Activated T-helper 1 cell treated with Interleukin-2 at 50 U/mL for 16 hours (primary cell): Measurements from ENCODE around the gene BCL7B.
"Not testable (repeated sequence)": the region's sequence is repeated elsewhere in the genome, so short reads cannot be mapped to it uniquely, and the experiment has no call there.

Experiments
- DNase-seq: peaks from one replicate; pipeline ENCODE4 v3.0.0-alpha.2; 2020; ENCODE audit warnings: low read depth

BCL7B gene

DNA sequence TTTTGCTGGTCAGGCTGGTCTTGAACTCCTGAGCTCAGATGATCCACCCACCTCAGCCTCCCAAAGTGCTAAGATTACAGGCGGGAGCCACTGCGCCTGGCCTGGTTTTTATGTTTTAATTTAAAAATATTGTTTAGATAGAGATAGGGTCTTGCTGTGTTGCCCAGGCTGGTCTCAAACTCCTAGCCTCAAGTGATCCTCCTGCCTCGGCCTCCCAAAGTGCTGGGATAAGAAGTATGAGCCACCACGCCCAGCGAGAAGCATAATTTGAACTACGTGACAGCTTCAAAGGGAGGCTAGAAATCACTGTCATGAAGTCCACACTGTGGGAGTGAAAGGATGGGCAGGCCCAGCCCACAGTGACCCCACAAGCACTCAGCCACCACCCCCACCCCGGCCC is 21.6 kb downstream of the BCL7B start:
- not testable (repeated sequence) for DNase-seq

DNA sequence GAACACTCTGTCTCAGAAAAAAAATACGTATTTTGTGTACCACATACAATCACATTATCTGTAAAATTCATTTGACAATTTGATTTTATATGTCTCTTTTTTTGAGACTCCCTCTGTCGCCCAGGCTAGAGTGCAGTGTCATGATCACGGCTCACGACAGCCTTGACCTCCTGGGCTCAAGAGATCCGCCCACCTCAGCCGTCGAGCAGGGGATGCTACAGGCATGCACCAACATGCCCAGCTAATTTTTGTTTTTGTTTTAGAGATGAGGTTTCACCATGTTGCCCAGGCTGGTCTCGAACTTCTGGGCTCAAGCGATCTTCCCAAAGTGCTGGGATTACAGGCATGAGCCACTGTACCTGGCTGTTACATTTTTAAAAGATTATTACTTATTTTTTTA is 23.7 kb downstream of the BCL7B start:
- DNase-seq: no peak

DNA sequence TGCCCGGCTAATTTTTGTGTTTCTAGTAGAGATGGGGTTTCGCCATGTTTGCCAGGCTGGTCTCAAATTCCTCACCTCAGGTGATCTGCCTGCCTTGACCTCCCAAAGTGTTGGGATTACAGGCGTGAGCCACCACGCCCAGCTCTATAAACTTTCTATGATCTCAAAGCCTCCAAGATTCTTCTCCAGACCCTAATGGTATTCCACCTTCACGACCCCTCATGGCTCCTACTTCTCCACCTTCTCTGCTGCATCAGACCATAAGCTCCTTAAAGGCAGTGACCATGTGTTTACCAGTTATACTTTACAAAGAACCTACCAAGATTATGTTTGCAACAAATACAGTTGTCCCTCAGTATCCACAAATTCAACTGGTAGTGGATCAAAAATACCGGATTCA is 25.3 kb downstream of the BCL7B start:
- DNase-seq: no peak

DNA sequence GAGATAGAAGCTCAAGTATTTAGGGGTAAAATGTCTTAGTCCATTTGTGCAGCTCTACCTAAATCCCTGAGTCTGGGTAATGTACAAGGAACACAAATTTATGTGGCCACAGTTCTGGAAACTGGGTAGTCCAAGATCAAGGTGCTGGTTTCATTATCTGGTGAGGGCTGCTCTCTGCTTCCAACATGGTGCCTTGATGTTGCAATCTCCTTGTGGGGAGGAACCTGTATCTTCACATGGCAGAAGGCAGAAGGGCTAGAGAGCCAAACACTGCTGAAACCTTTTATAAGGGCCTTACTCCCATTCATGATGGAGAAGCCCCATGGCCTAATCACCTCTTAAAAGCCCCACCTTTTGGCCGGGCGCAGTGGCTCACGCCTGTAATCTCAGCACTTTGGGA is 26.7 kb downstream of the BCL7B start:
- DNase-seq: no peak

DNA sequence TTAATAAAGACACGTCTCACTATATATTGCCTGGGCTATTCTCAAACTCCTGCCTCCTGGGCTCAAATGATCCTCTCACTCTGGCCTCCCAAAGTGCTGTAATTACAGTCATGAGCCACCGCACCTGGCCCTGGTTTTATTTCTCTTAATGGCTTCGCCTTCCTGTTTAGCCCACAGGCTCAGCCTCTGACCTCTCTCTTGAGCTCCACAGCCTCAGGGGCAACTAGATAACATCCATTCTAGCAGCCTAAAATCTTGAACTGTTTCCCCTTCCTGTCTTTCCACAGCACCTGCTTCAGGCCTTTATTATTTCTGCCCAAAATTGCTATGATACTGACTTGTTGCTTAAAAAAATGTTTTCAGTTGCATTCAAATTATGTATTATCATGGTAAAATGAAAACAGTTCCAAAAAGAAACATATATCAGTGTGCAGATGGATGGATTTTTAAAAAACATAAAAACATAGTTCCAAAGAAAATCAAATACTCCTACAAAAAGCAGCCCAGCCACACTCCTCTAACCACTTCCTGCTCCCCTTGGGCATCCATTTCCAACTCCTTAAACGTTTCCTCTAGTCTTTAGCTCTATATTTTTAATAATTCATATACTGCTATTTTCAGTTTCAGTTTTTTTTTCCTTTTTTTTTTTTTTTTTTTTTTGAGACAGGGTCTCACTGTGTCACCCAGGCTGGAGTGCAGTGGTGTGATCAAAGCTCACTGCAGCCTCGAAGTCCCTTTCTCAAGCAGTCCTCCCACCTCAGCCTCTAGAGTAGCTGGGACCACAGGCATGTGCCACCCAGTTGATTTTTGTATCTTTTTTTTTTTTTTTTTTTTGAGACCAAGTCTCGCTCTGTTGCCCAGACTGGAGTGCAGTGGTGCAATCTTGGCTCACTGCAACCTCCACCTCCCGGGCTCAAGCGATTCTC is 30.3 kb downstream of the BCL7B start:
- no peak for DNase-seq

DNA sequence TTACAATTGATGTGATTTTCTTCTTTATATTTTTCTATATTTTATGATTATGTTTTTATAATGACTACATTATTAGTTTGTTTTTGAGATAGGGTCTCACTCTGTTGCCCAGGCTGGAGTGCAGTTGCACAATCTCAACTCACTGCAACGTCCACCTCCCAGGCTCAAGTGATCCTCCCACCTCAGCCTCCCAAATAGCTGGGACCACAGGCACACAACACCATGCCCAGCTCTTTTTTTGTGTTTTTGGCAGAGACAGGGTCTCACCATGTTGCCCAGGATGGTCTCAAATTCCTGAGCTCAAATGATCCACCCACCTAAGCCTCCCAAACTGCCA is 31.4 kb downstream of the BCL7B start:
- DNase-seq: not testable (repeated sequence)

DNA sequence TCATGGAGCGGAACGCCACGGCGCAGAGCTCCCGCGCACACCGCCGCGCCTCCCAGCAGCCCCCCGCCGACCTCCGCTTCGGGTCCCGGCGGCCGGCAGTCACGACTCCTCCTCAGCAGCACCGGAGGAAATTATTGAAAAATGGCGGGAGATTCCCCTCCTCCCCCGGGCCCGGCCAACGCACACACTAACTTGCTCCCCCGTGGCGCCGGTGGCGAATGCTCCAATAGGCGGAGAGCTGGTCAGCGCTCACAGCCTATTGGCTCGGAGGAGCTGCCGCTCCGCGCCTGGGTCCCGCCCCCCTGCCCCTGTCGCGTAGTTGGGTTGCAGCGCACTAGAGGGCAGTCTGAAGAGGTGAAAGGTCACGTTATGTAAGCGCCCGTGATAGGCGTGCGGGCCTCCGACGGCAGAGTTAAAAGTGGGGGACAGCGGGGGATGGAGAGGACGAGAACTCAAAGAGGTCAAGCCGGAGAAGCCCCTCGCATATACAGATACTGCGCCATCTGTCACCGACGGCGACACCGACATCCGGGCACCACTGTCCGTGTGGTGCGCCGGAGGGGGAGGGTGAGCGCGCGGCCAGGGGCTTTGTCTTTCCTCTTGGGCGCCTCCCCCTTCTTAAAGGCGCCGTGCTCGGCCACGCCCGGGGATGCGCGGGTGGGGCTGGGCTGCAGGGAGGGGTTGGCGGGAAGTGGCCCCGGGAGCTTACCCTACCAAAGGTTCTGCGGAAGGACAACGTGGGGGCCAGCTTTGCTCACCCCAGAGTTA is 35.2 kb downstream of the BCL7B start, which contains the start of gene BAZ1B:
Gene BAZ1B, minus strand, starts transcription at position 189 of the 768 bp plus-strand sequence. CDS start 360 bp downstream, outside the sequence.
- DNase-seq: peak; percentile 96

DNA sequence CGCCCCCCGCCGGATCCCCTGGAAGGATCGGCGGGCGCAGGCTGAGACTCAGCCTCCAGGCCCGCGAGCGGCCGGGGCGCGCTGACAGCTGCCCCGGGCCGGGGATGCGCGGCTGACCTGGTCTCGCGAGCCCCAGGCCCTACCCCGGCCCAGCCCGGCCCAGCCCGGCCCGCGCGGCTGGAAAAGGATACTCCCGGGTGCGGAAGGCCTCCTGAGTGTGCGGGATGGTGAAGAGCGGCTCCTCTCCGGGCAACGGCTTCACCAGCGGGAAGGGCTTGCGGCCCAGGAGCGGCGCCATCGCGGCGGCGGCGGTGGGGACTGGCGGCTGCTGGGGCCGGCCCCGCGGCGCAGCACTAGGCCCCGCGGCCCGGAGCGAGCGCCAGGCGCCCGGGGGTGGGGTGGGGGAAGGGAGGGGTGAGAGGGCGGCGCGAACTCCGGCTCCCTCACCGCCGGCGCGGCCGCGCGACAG is 35.8 kb downstream of the BCL7B start:
- peak; percentile 38 for DNase-seq

DNA sequence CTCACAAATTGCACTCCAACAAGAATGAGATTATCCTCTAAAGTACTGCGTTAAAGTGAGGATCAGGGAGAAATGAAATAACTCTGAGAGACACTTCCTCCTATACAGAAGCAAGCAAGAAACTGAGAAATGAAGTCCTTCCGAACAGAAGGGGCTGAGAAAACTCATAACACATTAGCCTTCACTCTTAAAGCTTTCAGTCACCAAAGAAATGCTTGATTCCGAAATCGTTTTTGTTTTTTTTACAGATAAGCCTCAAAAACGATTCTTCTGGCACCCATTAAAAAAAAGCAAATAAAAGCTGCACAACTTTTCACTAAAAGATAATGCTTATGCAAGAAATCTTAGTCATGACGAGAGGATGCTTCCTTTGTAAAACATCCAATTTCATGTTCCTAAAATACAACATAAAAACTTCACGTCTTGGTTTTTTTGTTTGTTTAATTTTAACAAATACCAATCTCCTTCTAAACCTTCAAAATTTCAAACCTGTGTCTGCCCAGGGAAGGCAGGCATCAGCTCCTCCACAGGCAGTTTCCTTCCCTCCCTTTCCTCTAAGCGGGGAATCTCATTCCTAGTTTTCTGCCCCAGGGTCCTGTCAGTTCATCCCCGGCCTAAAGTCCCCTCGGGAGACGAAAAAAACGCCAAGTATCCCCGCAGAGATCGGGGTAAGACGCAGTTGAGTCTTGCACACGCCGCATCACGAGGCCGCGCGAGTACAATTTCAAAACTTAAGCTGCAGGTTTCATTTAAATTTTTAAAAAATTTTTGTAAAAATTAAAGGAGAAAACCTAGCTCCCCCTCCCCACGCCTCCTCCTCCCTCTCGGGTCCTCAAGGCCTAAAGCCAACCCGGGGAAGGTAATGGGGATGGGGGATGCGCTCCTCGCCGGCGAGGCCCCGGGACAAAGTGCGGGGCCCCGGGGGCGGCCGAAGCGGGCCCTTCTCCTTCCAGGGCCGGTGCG is 36.5 kb downstream of the BCL7B start:
- DNase-seq: no peak

DNA sequence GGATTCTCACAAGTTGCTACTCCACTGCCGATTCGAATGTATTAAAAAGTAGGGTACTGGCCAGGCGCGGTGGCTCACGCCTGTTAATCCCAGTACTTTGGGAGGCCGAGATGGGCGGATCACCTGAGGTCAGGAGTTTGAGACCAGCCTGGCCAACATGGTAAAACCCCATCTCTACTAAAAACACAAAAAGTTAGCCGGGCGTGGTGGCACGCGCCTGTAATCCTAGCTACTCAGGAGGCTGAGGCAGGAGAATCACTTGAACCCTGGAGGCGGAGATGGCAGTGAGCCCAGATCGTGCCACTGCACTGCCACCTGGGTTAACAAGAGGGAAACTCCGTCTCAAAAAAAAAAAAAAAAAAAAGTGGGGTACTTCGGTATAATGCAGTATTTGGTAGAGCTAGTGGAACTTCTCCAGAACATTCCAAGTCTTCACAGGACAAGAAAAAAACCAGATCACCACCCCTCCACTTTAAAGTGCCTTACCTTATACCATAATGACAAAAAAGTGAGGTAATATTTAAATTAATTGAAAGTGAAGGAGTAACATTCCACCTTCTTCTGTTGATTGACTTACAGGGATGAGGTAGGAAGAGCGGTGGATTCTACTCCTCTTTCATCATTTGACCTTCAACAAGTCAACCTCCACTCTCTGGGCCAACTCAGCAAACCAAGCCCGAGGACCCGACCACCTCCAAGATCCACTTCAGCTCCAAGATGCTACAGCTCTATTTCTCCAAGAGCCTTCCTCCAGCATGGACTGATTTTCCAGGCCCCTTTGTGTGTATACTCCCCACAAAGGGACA is 37.4 kb downstream of the BCL7B start:
- peak; percentile 4 for DNase-seq

DNA sequence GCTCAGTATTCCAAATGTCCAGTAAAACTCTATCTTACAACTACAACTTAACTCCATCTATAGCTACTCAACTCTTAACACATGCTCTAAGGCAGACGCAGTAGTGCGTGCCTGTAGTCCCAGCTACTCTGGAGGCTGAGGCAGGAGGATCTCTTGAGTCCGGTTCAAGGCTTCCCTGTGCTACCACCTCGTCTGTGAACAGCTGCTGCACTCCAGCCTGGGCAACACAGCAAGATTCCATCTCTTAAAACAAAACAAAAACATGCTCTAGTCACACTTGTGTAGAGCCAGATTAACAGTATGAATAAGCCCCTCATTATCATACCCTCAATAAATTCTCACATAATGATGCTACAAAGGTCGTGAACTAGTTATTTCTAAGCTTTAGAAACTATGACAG is 39.0 kb downstream of the BCL7B start:
- DNase-seq: no peak

DNA sequence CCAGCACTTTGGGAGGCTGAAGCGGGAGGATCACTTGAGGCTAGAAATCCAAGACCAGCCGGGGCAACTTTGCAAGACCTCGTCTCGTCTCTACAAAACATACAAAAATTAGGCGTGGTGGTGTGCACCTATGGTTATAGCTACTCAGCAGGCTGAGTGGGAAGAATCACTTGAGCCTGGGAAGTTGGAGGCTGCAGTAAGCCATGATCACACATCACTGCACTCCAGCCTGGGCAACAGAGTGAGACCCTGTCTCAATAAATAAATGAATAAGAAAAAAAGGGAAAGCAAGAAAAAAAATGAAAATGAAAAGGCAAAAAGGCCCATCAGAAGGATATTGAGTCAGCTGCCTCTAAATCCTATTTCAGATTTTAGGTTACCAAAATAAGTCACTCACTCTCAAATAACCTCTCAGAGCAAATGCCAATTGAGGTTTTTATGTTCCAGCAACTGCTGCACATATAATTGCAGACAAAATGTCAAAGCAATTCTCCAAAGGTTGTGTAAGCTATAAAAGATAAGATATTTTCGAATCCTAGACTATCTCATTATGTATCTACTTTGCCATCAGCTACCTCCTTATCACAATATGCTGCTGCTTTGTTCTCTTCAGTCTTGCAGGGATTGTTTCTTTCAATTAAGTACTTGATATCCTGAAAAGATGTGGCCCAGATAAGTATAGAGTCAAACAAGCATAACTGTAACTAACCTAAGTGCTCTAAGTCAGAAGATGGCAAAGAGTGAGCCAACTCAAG is 40.1 kb downstream of the BCL7B start:
- DNase-seq: no peak

DNA sequence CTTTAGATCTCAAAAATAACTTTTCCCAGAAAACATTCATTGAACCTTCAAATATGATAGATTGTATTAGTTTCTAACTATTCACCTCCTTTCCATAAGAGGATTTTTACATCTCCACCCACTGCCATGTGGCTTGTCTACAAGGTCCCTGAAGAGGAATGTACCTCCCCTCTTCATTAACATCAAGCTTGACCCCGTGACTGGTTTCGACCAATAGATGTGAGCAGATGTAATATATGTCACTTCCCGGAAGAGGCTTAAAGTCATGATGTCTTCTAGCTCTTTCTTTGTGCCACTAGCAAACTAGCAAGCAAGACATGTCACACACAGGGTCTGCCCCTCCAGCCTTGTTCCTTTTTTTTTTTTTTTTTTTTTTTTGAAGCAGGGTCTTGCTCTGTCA is 42.3 kb downstream of the BCL7B start:
- DNase-seq: no peak

DNA sequence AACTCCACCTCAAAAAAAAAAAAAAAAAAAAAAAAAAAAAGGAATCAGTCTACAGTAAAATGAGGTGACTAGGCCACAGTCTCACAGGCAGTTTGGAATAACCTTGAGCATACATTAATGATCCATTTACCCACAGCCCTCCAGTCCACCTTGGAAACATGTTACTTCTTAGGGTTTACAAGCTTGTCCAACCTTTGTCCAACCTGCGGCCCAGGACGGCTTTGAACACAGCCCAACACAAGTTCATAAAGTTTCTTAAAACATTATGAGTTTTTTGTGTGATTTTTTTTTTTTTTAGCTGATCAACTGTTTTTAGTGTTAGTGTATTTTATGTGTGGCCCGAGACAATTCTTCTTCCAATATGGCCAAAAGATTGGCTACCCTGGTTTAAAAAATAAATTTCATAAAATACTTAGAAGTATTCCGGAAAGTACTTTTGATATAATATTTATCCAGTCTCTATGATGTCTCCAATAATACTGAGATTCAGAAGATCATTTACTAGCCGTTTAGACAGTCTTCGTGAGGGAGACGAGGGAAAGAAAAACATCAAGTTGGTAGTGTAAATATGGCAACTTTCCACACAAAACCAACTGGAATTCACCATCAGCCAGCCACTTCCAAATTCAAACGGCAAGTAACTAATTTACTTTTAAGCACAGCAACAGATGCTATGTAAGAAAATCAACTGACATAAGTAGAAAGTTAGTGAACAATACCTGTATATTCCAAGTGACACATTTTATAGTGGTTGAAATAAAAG is 45.3 kb downstream of the BCL7B start:
- DNase-seq: no peak

DNA sequence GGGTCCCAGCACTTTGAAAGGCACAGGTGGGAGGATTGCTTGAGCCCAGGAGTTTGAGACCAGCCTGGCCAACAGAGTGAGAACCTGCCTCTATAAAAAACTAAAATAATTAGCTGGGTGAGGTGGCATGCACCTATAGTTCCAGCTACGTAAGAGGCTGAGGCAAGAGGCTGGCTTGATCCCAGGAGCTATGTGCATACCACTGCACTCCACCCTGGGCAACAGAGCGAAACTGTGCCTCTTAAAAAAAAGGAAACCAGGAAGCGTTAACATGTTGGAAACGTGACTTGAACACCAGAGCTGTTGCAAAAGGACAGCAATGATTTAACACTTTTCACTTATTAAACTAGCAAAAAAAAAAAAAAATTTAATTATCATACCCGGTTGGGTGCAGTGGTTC is 48.0 kb downstream of the BCL7B start:
- DNase-seq: no peak

DNA sequence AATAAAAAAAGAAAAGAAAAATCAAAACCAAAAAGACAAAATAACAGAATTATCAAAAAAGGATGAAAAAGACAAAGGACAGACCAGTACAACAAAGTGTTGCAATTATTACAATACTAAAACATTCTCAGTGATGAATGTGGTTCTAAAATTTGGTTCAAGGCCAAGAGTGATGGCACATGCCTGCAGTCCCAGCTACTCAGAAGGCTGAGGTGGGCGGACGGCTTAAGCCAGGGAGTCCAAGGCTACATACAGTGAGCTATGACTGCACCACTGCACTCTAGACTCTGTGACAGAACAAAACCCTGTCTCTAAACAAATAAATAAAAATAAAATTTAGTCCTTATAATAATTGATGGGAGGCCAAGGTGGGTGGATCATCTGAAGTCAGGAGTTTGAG is 49.9 kb downstream of the BCL7B start:
- DNase-seq: no peak

DNA sequence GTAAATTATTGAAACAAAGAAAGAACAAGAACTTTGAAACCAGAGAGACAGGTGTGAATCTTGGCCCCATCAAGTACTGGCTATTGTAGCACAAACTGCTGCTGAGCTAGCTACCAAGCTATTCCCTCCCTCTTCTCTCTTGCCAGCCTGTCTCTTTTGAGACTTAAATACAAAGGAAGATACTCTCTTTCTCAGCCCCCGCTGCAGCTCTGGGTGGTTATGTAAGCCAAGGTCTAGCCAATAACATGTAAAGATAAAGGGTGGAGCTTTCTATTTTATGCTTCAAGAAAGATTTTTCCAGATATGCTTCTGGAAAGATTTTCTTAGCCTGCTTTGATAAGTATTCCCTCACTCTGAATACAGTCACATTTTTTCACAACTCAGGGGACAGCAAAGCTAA is 52.6 kb downstream of the BCL7B start:
- no peak for DNase-seq

DNA sequence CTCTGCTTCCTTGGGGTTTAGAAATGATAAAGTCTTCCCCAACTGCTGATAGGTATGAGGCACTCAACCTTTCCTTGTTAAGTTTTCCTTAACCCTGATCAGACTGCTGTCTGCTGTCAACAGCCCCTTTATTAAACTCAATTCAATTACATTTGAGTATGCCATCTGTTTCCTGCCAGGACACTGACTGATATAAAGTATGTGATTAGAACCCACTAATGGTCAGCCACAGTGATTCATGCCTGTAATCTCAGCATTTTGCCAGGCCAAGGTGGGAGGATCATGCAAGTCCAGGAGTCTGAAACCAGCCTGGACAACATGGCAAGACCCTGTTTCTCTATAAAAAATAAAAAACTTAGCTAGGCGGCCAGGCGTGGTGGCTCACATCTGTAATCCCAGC is 53.5 kb downstream of the BCL7B start:
- no peak for DNase-seq

DNA sequence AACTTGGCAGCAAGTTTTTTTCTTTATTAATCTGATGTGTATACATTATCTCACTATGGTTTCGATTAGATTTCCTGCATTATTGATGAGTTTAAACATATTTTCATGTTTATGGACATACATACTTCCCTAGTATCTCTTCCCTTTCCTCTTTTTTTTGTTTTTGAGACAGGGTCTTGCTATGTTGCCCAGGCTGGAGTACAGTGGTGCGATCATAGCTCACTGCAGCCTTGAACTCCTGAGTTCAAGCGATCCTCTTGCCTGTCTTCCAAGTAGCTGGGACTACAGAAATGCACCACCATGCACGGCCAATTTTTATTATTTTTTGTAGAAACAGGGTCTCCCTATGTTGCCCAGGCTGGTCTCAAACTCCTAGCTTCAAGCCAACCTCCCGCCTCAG is 54.3 kb downstream of the BCL7B start:
- DNase-seq: no peak

DNA sequence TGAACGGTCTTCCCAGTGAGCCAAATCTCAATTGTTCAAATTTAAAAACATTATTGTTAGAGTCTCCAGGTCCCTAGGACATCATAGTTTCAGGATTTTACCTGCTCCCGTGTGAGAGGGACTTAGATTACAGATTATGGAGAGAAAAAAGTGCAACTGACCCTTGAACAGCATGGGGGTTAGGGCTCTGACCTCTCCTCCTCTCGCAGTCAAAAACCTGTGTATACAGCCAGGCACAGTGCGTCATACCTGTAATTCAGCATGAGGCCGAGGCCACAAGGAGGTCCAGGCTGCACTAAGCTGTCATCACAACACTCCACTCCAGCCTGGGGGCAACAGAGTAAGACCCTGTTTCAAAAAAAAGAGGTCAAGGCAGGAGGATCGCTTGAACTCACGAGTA is 60.9 kb downstream of the BCL7B start:
- DNase-seq: no peak
